ENCODE results near the gene FGD6. TPM values are rescaled to one million over a fixed set of nuclear protein-coding genes. Genes with fewer than 3 reads are reported as not detected.

FGD6 gene
- total RNA-seq, 3 donors from 2014 or later = 20.5 to 52.1 (median 24.2) TPM

GRCh38 chr12:95088379-95088778, 128.9 kb downstream of the FGD6 start:
- no peaks in the 10 kb centered on the region for H3K36me3 ChIP-seq (ENCODE audit: low read depth)
- H3K4me1 ChIP-seq (ENCODE audit: low read depth) = peaks cover 4% of the 10 kb centered on the region
- intact Hi-C loops (cut with DNase I, micrococcal nuclease) = no loop called here
- H3K9me3 ChIP-seq = no peaks in the 10 kb centered on the region
- no peak overlapping the region for H3K4me3 ChIP-seq
- DNase-seq = no peak
- TF ChIP-seq, protein P1, sequence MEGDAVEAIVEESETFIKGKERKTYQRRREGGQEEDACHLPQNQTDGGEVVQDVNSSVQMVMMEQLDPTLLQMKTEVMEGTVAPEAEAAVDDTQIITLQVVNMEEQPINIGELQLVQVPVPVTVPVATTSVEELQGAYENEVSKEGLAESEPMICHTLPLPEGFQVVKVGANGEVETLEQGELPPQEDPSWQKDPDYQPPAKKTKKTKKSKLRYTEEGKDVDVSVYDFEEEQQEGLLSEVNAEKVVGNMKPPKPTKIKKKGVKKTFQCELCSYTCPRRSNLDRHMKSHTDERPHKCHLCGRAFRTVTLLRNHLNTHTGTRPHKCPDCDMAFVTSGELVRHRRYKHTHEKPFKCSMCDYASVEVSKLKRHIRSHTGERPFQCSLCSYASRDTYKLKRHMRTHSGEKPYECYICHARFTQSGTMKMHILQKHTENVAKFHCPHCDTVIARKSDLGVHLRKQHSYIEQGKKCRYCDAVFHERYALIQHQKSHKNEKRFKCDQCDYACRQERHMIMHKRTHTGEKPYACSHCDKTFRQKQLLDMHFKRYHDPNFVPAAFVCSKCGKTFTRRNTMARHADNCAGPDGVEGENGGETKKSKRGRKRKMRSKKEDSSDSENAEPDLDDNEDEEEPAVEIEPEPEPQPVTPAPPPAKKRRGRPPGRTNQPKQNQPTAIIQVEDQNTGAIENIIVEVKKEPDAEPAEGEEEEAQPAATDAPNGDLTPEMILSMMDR (IDR thresholded peaks at IDR 0.05) = no peak
- no peak for ATAC-seq

GRCh38 chr12:95085612-95086011, 131.7 kb downstream of the FGD6 start:
- H3K36me3 ChIP-seq (ENCODE audit: low read depth) = no peaks in the 10 kb centered on the region
- peaks cover 4% of the 10 kb centered on the region for H3K4me1 ChIP-seq (ENCODE audit: low read depth)
- no peaks in the 10 kb centered on the region for H3K9me3 ChIP-seq
- TF ChIP-seq, protein P1 (IDR thresholded peaks at IDR 0.05) = no peak
- intact Hi-C loops (cut with DNase I, micrococcal nuclease) = no loop called here
- DNase-seq = no peak
- H3K4me3 ChIP-seq = no peak overlapping the region
- ATAC-seq = peak; percentile 43

- Histone ChIP-seq H3K36me3 (ENCODE audit: low read depth) (no peaks in the 10 kb centered on the region), H3K4me3 (no peak overlapping the region), H3K4me1 (ENCODE audit: low read depth) (peaks cover 4% of the 10 kb centered on the region), H3K9me3 (no peaks in the 10 kb centered on the region)
- intact Hi-C loops (cut with DNase I, micrococcal nuclease) = no loop called here
- ATAC-seq (peak; percentile 86), DNase-seq (no peak)
- TF ChIP-seq, protein P1 (IDR thresholded peaks at IDR 0.05) = no peak
These were observed 133.3 kb downstream of the FGD6 start for GRCh38 chr12:95083938-95084337.

GRCh38 chr12:95083471-95083870, 133.8 kb downstream of the FGD6 start:
- Histone ChIP-seq H3K9me3 (no peaks in the 10 kb centered on the region), H3K4me1 (ENCODE audit: low read depth) (peaks cover 4% of the 10 kb centered on the region), H3K36me3 (ENCODE audit: low read depth) (no peaks in the 10 kb centered on the region), H3K4me3 (no peak overlapping the region)
- TF ChIP-seq, protein P1 (IDR thresholded peaks at IDR 0.05) = no peak
- intact Hi-C loops (cut with DNase I, micrococcal nuclease) = no loop called here
- ATAC-seq (no peak), DNase-seq (no peak)

- no peaks in the 10 kb centered on the region for H3K4me1 ChIP-seq (ENCODE audit: low read depth)
- ATAC-seq (no peak), DNase-seq (no peak)
- intact Hi-C loops (cut with DNase I, micrococcal nuclease) = no loop called here
- H3K4me3 ChIP-seq = no peak overlapping the region
- no peaks in the 10 kb centered on the region for H3K9me3 ChIP-seq
- H3K36me3 ChIP-seq (ENCODE audit: low read depth) = no peaks in the 10 kb centered on the region
- TF ChIP-seq, protein P1 (IDR thresholded peaks at IDR 0.05) = no peak
These were observed 139.9 kb downstream of the FGD6 start for GRCh38 chr12:95077341-95077740.

DNA sequence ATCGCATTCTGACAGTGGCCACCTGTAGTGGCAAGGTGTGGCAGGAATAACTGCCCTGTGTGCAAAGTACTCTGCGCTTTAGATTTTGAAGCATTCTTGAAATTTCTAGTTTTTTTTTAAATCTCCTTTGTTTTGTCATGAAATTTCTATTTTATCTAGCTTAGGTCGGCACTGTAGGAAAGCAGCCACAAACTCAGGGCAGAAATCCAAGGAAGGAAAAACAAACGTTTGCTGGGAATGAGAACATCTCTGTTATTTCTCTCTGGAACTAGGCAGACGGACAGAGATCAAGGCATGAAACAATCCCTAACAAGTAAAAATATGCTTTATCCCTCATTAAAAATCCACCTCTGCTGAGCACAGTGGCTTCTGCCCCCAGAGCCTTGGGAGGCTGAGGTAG, 142.5 kb downstream of the FGD6 start:
- Histone ChIP-seq H3K9me3 (no peaks in the 10 kb centered on the region), H3K36me3 (ENCODE audit: low read depth) (no peaks in the 10 kb centered on the region), H3K4me1 (ENCODE audit: low read depth) (no peaks in the 10 kb centered on the region), H3K4me3 (no peak overlapping the region)
- TF ChIP-seq, protein P1 (IDR thresholded peaks at IDR 0.05) = no peak
- intact Hi-C loops (cut with DNase I, micrococcal nuclease) = no loop called here
- no peak for ATAC-seq
- no peak for DNase-seq

Measured in mucosa of descending colon (tissue), 3 donors.